NOMO-1 treated with dmso at 0.1 percent for 144 hours (cell line): Measurements from ENCODE around the gene SLC27A4.

Experiments
- DNase-seq: peaks from one replicate; lab custom pipeline; 2025; ENCODE audit not compliant: unreplicated experiment; lab: John Stamatoyannopoulos, UW

SLC27A4 gene

GRCh38 chr9:128339761-128340690, at the start of gene SLC27A4:
Gene SLC27A4 (plus strand): TSS chr9:128340527. CDS start chr9:128343133, 2,606 bp downstream.
- peak; percentile 73 for DNase-seq

DNA sequence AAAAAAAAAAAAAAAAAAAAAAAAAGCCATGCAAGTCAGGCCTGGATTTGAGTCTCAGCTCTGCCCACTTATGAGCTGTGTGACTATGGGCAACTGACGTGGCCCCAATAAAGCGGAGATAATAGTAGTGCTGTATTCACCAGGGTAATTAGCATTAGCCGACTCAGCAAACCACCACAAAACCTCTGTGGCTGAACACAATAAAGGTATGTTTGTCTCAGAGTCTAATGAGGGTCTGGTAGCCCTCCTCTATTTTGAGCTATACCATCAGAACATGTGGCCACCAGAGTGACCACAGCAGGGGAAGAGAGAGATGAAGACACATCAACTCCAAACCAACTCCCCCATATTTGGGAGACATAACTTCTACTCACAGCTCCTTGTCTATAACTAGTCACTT, 48.3 kb upstream of the SLC27A4 start:
- no peak for DNase-seq

GRCh38 chr9:128293091-128293490, 47.2 kb upstream of the SLC27A4 start:
- no peak for DNase-seq

- DNase-seq: no peak
Measured at GRCh38 chr9:128294142-128294541, 46.2 kb upstream of the SLC27A4 start.

DNA sequence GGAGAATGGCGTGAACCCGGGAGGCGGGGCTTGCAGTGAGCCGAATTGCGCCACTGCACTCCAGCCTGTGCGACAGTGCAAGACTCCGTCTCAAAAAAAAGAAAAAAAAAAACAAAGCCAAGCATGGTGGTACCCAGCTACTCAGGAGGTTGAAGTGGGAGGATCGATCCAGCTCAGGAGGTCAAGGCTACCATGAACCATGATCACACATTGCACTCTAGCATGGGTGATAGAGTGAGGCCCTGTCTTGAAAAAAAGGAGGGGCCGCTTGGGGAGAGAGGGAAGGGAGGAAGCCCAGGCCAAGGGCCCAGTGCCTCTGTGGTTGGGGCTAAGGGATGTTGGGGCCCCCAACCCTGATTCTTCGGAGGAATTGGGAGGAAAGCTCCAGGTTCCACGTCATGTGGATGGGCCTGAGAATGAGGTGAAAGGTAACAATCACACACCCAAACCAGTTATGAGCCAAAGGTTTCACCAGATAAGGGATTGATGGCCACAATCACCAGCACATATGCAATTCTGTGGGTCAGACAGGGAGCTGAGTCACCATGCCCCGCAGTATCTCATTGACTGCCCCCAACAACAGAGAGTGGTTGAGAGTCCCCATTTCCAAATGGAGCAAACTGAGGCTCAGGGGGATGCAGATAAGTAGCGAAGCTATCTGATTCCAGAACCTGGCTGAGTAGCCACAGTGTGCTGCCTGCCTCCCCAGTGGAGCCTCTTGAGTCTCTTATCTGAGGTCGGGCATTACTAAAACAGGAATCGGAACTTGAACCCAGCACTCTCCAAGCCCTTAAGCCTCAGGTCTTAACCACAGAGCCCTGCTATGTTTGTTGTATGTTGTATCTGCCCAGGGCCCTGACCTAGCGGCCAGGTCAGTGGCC, 43.7 kb upstream of the SLC27A4 start:
- no peak for DNase-seq

DNA sequence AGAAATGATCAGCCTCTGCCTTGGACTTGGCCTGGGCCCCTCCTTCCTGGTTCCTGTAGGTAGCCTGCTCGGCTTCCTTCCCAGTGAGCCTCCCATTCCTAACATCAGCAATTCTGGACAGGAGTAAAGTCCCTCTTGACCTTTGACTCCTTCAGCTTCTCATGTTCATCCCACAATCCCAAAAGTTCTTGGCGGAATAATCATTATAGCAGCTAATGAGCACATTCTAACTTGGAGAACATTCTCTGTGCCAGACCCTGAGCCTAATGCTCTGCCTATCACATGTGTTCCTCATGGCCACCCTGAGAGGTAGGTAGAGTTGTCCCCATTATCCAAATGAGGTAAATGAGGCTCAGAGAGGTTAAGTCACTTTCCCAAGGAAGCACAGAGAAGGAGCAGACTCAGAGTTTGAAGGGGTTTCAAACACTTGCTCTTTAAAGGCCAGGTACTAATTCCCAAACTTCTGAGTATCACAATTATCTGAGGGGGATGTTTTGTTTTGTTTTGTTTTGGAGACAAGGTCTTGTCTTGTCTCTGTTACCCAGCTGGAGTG, 43.0 kb upstream of the SLC27A4 start:
- no peak for DNase-seq

DNA sequence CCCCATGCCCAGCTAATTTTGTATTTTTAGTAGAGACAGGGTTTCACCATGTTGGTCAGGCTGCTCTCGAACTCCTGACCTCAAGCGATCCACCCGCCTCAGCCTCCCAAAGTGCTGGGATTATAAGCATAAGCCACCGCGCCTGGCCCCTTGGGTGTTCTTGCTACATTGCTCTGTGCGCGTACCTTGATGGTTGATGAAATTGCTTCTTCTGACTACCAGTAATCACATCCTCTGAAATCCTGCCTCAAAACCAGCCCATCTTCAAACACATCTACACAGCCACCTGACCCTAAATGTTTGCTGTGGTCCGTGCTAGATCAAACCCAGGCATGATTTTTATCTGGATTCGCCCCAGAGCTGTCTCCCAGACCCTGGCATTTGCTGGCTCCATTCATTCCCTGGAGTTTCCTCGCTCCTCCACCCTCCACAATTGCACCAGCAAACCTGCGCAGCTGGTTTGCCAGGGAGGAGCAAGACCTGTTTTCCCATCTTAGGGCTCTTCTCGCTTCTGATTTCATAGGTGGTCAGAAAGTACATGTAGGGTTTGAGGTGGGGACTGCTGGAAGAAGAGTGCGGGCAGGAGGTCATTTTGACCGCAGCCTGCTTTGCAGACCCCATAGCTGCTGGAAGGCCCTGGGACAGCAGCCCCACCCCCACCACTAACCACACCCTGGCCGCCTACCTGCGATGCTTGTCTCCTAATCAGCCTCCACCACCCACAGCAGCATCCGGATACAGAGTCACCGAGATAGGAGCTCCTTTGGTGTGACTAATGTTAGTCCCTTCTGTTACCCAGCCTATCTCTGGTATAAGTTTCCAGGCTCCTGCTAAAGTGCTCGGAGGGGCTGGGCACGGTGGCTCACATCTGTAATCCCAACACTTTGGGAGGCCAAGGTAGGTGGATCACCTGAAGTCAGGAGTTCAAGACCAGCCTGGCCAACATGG, 41.5 kb upstream of the SLC27A4 start:
- no peak for DNase-seq

- no peak for DNase-seq
Measured at GRCh38 chr9:128304136-128304970, 36.0 kb upstream of the SLC27A4 start.

GRCh38 chr9:128304971-128305288, 35.4 kb upstream of the SLC27A4 start:
- DNase-seq: no peak

DNA sequence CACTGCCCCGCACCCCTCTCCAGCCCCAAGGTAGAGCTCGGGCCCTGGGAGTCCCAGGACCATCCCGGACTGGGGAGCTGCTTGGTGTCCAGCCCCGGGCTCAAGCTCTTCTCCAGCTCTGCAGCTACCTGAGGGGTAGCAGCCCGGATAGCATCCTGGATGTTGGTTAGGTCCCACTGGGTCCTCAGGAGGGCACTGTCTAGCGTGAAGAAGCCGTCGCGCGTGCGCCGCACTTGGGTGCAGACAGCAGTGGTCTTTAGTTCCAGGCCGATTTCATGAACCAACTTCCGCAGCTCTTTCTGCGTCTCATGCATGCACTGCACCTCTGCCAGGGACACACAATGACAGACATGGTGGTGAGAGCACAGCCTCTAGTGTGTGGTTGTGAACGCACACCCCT, 30.8 kb upstream of the SLC27A4 start:
- DNase-seq: no peak

DNA sequence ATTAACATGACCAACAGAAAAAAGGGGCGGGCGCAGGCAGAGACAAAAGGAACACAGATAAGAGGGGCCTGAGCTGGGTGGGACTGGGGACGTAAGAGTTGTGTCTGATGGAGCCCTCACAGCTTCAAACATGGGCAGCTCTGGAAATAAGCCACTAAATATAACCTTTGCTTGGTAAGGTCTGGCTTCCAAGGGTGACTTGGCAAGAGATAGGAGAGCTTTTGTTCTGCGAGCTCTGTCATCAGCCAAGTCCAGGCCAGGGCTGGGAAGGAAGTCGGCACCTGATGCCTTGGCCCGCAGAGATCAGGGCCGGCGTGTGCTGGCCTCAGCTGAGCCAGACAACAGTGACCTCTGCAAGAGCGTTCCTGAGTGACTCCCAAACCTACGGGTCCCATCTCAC, 29.9 kb upstream of the SLC27A4 start:
- no peak for DNase-seq

DNA sequence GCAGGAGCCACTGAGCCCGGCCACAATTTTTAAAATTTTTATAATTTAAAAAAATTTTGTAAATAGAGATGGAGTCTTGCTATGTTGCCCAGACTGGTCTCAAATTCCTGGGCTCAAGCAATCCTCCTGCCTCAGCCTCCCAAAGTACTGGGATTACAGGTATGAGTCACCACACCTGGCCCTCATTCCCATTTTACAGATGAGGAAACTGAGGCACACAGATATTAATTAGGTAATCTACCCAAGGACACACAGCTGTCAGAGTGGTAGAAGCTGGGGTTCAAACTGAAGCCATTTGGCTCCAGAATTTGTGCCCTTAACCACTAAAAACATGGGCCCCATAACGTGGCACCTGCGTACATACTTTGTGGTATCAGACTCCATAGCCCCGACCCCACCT, 25.6 kb upstream of the SLC27A4 start:
- no peak for DNase-seq

GRCh38 chr9:128316421-128316820, 23.9 kb upstream of the SLC27A4 start:
- no peak for DNase-seq

- no peak for DNase-seq
Measured at GRCh38 chr9:128317629-128318028, 22.7 kb upstream of the SLC27A4 start.

DNA sequence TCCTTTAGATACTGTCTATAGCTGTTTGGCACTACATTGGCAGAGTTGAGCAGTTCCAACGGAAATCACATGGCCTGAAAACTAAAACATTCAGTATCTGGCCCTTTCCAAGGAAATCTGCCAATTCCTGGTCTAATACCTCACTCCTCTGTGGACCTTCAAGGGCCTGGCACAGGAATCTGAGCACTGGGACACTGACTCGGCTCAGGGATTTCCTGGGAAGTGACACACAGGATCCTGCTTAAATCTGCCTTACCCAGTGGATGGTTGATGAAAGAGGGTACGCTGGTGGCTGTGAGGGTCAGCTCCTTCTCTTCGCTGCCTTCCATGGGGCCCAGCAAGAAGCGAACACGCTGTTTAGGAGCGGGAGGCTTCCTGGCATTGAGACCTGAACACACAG, 19.0 kb upstream of the SLC27A4 start:
- no peak for DNase-seq

DNA sequence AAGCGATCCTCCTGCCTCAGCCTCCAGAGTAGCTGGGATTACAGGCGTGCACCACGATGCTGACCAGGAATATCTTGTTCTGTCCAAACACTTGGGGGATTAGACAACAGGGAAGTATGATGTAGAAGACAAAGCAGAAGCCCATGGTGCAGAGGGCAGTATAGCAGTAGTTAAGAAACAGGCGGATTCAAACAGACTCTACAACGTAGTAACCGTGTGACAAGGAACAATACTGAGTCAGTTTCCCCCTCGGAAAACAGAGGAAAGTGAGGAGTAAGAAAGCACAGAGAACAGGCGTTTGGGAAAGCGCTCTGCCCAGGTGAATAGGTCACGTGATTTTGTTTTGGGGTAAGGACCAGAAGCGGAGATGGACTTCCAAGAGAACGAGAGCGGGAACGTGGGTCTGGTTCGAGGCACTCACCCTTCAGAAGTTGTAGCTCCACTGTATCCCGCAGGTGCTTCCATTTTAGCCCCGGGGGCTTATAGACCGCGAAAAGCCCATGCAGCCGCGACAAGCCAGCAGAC, 18.4 kb upstream of the SLC27A4 start:
- no peak for DNase-seq

GRCh38 chr9:128322404-128323211, 17.7 kb upstream of the SLC27A4 start, which contains the start of the genes COQ4 and TRUB2:
Gene COQ4 (plus strand): TSS chr9:128322839. CDS start chr9:128322859, 20 bp downstream.
Gene TRUB2 (minus strand): TSS chr9:128322447. CDS start chr9:128322408, 39 bp downstream.
- peak; percentile 93 for DNase-seq

DNA sequence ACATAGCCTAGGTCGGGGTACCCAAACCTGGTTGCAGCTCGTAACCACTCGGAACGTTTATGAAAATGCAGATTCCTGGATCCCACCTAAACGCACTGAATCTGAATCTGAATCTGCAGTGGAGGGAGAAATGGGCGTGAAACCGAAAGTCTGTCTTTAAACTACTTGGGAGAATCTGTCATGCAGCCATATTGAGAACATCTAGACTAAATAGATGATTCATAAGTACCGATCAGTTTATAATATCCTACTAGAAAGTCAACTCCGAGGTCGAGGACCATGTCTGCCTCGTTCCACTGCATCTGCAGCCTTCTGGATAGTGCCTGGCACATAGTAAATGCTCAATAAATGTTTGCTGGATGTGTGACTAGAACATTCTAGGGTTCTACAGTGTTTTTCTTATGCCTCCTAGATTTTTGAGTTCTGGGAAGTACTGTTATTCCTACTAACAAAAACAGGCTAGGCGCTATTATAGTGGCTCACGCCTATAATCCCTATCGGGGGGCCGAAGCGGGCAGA, 17.1 kb upstream of the SLC27A4 start:
- no peak for DNase-seq
